ENCODE data around the gene ITGB1BP1.

ITGB1BP1 gene

GRCh38 chr2:9405636-9406035 is 17.7 kb downstream of the ITGB1BP1 start:
- H3K36me3 ChIP-seq (replicated peaks) = peaks cover 66% of the 10 kb centered on the region
- in situ Hi-C loops (cut with HindIII; ENCODE audit: low pct_ligation_motif_present, low sequenced_read_pairs) = no loop called here
- TF ChIP-seq CTCF (IDR thresholded peaks at IDR 0.05; ENCODE audit: low read depth, low read length, missing control alignments) = no peak
- H3K4me3 ChIP-seq (ENCODE audit: low read depth, low read length) = no peak overlapping the region
- no peak overlapping the region for H3K27ac ChIP-seq
- no peak for DNase-seq
- H3K27me3 ChIP-seq (replicated peaks) = no peaks in the 10 kb centered on the region

DNA sequence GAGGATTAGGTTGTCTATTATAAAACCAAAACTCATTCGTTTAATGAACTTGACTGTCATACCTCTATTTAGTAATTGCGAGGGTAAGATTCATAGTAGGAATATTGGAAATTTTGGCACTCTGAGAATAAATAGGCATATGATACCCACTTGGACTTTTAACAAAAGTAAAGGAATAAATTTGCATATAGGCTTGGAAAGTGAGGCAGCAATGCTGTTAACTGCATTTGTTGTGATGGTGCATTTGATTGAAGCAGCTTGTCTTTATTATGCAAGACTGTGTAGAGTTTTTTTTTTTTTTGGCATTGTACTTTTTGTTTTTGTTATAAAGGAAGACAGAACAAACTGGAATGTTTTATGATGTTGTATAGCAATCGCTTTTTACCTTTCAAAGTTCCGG is 18.9 kb downstream of the ITGB1BP1 start:
- peaks cover 61% of the 10 kb centered on the region for H3K36me3 ChIP-seq (replicated peaks)
- H3K27ac ChIP-seq = no peak overlapping the region
- TF ChIP-seq CTCF (IDR thresholded peaks at IDR 0.05; ENCODE audit: low read depth, low read length, missing control alignments) = no peak
- H3K27me3 ChIP-seq (replicated peaks) = no peaks in the 10 kb centered on the region
- in situ Hi-C loops (cut with HindIII; ENCODE audit: low pct_ligation_motif_present, low sequenced_read_pairs) = no loop called here
- DNase-seq = no peak
- no peak overlapping the region for H3K4me3 ChIP-seq (ENCODE audit: low read depth, low read length)

GRCh38 chr2:9403924-9404323 is 19.4 kb downstream of the ITGB1BP1 start:
- Histone ChIP-seq H3K27ac (no peak overlapping the region), H3K36me3 (replicated peaks) (peaks cover 62% of the 10 kb centered on the region), H3K27me3 (replicated peaks) (no peaks in the 10 kb centered on the region), H3K4me3 (ENCODE audit: low read depth, low read length) (no peak overlapping the region)
- in situ Hi-C loops (cut with HindIII; ENCODE audit: low pct_ligation_motif_present, low sequenced_read_pairs) = no loop called here
- peak; percentile 37 for DNase-seq
- TF ChIP-seq CTCF (IDR thresholded peaks at IDR 0.05; ENCODE audit: low read depth, low read length, missing control alignments) = no peak

DNA sequence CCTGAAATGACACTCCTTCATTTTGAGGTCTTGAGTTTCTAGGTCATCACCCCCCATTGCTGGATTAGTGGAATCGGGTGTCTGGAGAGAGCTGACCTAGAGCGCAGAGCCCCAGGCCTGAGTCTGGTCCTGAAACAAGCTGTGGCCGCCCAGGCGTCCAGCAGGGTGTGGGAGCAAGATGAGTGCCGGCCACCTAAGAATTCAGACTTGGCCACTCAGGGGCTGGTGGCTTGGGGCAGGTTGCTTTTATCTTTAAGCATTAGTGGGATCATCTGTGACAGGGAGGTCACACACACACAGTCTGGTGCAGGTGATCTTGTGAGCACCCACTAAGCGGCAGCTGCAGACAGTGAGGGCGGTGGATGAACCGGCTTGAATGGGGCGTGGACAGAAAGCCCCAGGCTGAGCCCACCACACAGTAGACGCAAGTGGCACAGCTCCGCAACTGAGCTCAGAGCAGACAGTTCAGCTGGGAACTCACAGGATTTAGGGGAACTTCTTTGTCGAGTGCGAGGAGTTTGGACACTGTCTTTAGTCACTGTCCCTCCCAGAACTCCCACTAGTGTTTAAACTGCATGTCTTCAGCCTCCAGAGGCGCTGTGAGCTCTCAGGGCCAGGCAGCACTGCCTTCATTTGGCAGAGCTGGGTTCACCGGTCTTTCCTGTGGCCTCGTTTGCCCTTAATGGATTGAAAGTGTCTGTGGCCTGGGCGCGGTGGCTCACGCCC is 21.5 kb downstream of the ITGB1BP1 start:
- no peak for DNase-seq
- H3K27me3 ChIP-seq (replicated peaks) = no peaks in the 10 kb centered on the region
- H3K4me3 ChIP-seq (ENCODE audit: low read depth, low read length) = no peak overlapping the region
- TF ChIP-seq CTCF (IDR thresholded peaks at IDR 0.05; ENCODE audit: low read depth, low read length, missing control alignments) = no peak
- in situ Hi-C loops (cut with HindIII; ENCODE audit: low pct_ligation_motif_present, low sequenced_read_pairs) = no loop called here
- peaks cover 49% of the 10 kb centered on the region for H3K36me3 ChIP-seq (replicated peaks)
- no peak overlapping the region for H3K27ac ChIP-seq

DNA sequence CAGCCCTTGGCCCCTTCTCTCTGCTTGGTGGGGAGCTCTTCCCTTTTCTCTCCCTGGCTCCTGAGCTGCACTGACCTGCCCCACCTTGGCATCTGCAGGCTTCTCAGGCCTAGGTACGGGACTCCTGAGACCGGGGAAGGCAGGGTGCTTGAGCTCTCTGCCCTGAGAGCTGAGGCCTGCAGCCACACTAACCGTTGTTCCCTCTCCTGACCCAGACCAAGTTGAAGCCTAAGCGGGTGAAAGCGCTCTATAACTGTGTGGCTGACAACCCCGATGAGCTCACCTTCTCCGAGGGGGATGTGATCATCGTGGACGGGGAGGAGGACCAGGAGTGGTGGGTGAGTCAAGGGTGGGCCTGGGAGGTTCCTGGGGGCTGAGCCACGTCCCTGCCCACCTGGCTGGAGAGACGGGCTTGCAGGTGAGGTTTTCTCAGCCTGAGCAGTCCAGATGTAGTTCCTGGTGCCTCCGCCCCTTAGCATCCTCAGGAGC is 22.2 kb downstream of the ITGB1BP1 start:
- Histone ChIP-seq H3K27ac (no peak overlapping the region), H3K27me3 (replicated peaks) (no peaks in the 10 kb centered on the region), H3K36me3 (replicated peaks) (peaks cover 45% of the 10 kb centered on the region), H3K4me3 (ENCODE audit: low read depth, low read length) (no peak overlapping the region)
- no peak for DNase-seq
- in situ Hi-C loops (cut with HindIII; ENCODE audit: low pct_ligation_motif_present, low sequenced_read_pairs) = no loop called here
- no peak for TF ChIP-seq CTCF (IDR thresholded peaks at IDR 0.05; ENCODE audit: low read depth, low read length, missing control alignments)

All from brain microvascular endothelial cell (primary cell).